ENCODE results near the gene PTGIS.

PTGIS gene

GRCh38 chr20:49476016-49476355 is 92.0 kb downstream of the PTGIS start:
- no peak for TF ChIP-seq CTCF (IDR thresholded peaks at IDR 0.05; ENCODE audit: low read depth, low read length)
- Histone ChIP-seq H3K27ac (peak overlapping the region; percentile 61), H3K27me3 (ENCODE audit: insufficient read depth, low read depth, severe bottlenecking) (no peaks in the 10 kb centered on the region), H3K9me3 (ENCODE audit: severe bottlenecking) (peaks cover 3% of the 10 kb centered on the region), H3K36me3 (peaks cover 61% of the 10 kb centered on the region), H3K4me3 (ENCODE audit: low read depth, low read length) (no peak overlapping the region)
- peak; percentile 54 for DNase-seq

- Histone ChIP-seq H3K9me3 (ENCODE audit: severe bottlenecking) (peaks cover 3% of the 10 kb centered on the region), H3K4me3 (ENCODE audit: low read depth, low read length) (no peak overlapping the region), H3K27ac (peak overlapping the region; percentile 61), H3K27me3 (ENCODE audit: insufficient read depth, low read depth, severe bottlenecking) (no peaks in the 10 kb centered on the region), H3K36me3 (peaks cover 62% of the 10 kb centered on the region)
- TF ChIP-seq CTCF (IDR thresholded peaks at IDR 0.05; ENCODE audit: low read depth, low read length), result no peak
- DNase-seq, result peak; percentile 71
Measured at GRCh38 chr20:49475292-49476015, 92.5 kb downstream of the PTGIS start.

- H3K36me3 ChIP-seq, result peaks cover 46% of the 10 kb centered on the region
- no peaks in the 10 kb centered on the region for H3K27me3 ChIP-seq (ENCODE audit: insufficient read depth, low read depth, severe bottlenecking)
- H3K27ac ChIP-seq, result no peak overlapping the region
- peak; percentile 22 for DNase-seq
- no peaks in the 10 kb centered on the region for H3K9me3 ChIP-seq (ENCODE audit: severe bottlenecking)
- no peak overlapping the region for H3K4me3 ChIP-seq (ENCODE audit: low read depth, low read length)
- no peak for TF ChIP-seq CTCF (IDR thresholded peaks at IDR 0.05; ENCODE audit: low read depth, low read length)
Measured at GRCh38 chr20:49471397-49471796, 96.5 kb downstream of the PTGIS start.

- no peak for DNase-seq
- H3K4me3 ChIP-seq (ENCODE audit: low read depth, low read length), result no peak overlapping the region
- H3K27me3 ChIP-seq (ENCODE audit: insufficient read depth, low read depth, severe bottlenecking), result no peaks in the 10 kb centered on the region
- TF ChIP-seq CTCF (IDR thresholded peaks at IDR 0.05; ENCODE audit: low read depth, low read length), result no peak
- H3K27ac ChIP-seq, result no peak overlapping the region
- H3K9me3 ChIP-seq (ENCODE audit: severe bottlenecking), result no peaks in the 10 kb centered on the region
- H3K36me3 ChIP-seq, result peaks cover 44% of the 10 kb centered on the region
Measured at GRCh38 chr20:49470922-49471321, 97.0 kb downstream of the PTGIS start.

- TF ChIP-seq CTCF (IDR thresholded peaks at IDR 0.05; ENCODE audit: low read depth, low read length), result no peak
- Histone ChIP-seq H3K9me3 (ENCODE audit: severe bottlenecking) (no peaks in the 10 kb centered on the region), H3K27me3 (ENCODE audit: insufficient read depth, low read depth, severe bottlenecking) (no peaks in the 10 kb centered on the region), H3K27ac (no peak overlapping the region), H3K36me3 (peaks cover 30% of the 10 kb centered on the region), H3K4me3 (ENCODE audit: low read depth, low read length) (no peak overlapping the region)
- DNase-seq, result no peak
Measured at GRCh38 chr20:49469060-49469459, 98.9 kb downstream of the PTGIS start.

GRCh38 chr20:49468412-49468811 is 99.5 kb downstream of the PTGIS start:
- TF ChIP-seq CTCF (IDR thresholded peaks at IDR 0.05; ENCODE audit: low read depth, low read length), result no peak
- Histone ChIP-seq H3K27ac (no peak overlapping the region), H3K36me3 (peaks cover 24% of the 10 kb centered on the region), H3K27me3 (ENCODE audit: insufficient read depth, low read depth, severe bottlenecking) (no peaks in the 10 kb centered on the region), H3K9me3 (ENCODE audit: severe bottlenecking) (no peaks in the 10 kb centered on the region), H3K4me3 (ENCODE audit: low read depth, low read length) (no peak overlapping the region)
- no peak for DNase-seq

All from WERI-Rb-1 (cell line).